Activated effector memory CD4-positive, alpha-beta T cell treated with Interleukin-2 at 50 U/mL for 16 hours (primary cell): Measurements from ENCODE around the gene LAMA2.

Source experiments
- DNase-seq: peaks from one replicate; pipeline ENCODE4 v3.0.0-alpha.2; 2020

Gene LAMA2

DNA sequence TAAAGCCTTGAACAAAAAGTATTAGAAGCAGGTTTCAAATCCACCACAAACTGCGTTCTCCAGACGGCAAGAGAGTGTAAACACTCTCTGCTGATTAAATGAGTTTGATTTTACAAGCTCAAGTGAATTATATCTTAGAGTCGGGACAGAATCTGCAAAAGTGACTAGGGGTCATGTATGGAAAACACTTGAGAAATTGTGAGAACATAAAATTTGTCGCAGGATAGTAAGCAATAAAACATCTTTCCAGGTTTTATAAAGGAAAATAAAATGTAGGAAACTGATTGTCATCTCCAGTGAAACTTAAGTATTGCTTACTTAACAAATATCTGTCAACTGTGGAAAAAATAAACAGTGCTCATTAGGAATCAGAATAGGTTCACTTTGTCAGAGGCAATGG is 452.9 kb downstream of the LAMA2 start:
- DNase-seq: no peak

DNA sequence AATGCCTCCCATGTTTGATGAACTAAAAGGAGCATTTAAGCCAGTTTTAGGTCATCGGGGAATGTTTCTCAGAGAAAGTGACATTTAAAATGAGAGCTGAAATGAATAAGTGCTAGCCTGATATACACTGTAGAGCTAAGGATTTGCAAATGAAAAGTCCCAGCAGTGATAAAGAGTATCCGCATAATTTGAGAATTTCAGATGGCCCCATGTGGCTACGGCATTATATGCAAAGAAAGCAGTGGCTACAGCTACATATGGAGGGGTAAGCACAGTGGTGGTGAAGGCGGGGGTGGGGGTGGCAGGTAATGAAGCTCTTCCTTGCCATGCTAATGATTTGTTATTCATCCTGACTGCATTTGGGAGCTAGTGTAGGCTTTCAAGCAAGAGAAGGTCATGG is 455.7 kb downstream of the LAMA2 start:
- no peak for DNase-seq

- no peak for DNase-seq
These were observed 458.0 kb downstream of the LAMA2 start for GRCh38 chr6:129340983-129341382.

DNA sequence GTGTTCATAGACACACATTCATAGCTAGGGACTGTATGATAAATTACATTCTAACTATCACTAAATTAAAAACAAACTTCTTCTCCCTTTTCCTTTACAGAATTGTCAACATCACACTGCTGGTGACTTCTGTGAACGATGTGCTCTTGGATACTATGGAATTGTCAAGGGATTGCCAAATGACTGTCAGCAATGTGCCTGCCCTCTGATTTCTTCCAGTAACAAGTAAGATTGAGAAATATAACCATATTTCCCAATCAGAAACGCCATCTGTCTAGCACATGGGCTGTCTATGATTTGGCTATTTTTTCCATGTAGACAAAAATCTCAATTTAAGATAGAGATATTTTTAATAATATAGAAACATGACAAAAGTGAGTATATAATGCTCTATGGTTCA is 459.3 kb downstream of the LAMA2 start:
- DNase-seq: no peak

DNA sequence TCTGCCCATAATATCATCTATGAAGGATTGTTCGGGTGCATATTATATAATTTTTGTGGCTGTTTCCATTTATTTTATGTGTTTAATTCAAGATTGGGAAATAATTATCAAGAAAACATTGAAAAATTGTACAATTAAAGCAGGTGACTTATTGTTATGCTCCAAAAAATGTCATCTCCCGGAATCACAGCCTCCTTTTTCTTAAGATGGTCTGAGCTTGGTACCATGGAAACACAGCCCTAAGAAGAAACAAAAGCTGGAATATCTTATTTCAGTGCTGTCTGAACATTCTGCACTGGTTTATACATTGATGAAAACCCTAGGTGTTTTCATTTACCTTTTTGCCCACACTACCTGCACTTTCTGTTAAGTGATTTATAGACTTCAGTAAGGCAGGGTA is 459.9 kb downstream of the LAMA2 start:
- no peak for DNase-seq

GRCh38 chr6:129344379-129344778 is 461.4 kb downstream of the LAMA2 start:
- no peak for DNase-seq

- DNase-seq: no peak
These were observed 463.0 kb downstream of the LAMA2 start for GRCh38 chr6:129345890-129346289.

- no peak for DNase-seq
These were observed 464.0 kb downstream of the LAMA2 start for GRCh38 chr6:129346964-129347363.

- no peak for DNase-seq
These were observed 467.3 kb downstream of the LAMA2 start for GRCh38 chr6:129350278-129350677.

GRCh38 chr6:129351807-129352206 is 468.9 kb downstream of the LAMA2 start:
- DNase-seq: no peak

- no peak for DNase-seq
These were observed 470.1 kb downstream of the LAMA2 start for GRCh38 chr6:129353067-129353466.

GRCh38 chr6:129356129-129356528 is 473.2 kb downstream of the LAMA2 start:
- no peak for DNase-seq

DNA sequence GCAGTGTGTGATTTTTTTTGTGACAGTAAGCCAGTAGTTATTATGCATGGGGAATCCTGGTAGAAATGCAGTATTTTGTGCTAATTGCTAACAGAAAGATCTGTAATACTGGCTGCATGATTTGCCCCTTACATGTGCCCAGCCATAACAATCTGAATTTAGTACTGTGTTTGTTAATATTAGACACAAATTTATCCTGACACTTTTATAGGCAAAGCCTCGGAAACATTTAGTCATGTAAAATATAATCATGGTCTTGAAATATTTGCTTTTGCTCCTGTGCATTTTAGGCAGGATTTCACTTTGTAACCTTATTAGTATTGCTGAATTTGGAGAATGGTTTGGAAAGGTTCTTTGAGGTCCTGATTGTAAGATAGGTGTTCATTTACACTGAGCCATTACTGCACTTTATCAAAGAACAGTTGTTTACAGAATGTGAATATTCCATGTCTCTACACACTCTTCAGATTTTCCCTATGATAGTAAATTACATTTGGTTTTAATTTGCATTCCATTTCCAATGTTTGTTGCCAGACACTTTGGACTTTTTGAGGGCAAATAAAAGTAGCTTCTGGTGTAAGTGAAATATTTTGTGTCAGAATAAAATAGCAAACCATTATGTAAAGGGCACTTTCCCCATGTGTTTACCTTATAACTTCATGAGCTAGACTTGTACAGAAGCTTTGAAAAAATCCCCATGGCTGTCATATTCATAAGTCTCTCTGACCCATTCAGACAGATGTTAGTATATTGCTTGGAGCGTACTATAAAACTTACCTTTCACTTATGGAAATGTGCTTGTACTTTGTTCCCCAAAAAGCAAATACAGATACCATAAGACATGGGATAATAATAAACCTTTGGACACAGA is 477.1 kb downstream of the LAMA2 start:
- no peak for DNase-seq

GRCh38 chr6:129360682-129360955 is 477.7 kb downstream of the LAMA2 start:
- DNase-seq: no peak

GRCh38 chr6:129364037-129364436 is 481.1 kb downstream of the LAMA2 start:
- no peak for DNase-seq

GRCh38 chr6:129364767-129365166 is 481.8 kb downstream of the LAMA2 start:
- no peak for DNase-seq

DNA sequence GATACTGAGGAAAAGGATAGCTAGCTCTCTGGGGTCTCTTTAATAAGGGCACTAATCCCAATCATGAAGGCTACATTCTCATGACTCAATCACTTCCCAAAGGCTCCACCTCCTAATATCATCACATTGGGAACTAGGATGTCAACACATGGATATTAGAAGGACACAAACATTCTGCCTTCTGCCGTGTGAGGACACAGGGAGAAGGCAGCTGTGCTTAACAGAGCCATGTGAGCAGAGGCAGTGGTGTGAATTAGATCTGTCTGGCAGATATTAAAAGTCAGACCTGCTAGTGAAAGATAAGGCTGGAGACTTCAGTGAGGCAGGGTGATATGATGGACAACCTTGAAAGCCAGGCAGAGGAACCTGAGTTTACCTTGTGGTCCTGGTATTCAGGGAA is 485.1 kb downstream of the LAMA2 start:
- no peak for DNase-seq

- no peak for DNase-seq
These were observed 486.0 kb downstream of the LAMA2 start for GRCh38 chr6:129368970-129369369.

DNA sequence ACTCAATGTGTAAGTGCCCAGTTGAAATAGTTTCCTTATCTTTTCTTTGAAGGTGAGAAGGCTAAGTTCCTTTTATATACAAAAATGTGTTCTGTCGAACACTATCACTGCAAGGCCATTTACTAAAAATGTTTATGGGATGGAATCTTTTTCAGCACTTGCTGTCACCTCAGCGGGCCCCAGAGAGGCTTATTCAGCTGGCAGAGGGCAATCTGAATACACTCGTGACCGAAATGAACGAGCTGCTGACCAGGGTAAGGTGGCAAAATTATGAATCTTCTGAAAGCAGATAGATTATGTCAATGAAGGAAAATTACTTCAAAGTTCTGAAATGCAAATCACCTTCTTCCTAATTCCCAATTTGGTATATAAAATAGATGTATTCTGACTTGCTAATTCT is 486.8 kb downstream of the LAMA2 start:
- no peak for DNase-seq

GRCh38 chr6:129370268-129370916 is 487.5 kb downstream of the LAMA2 start:
- DNase-seq: no peak

GRCh38 chr6:129381885-129382284 is 498.9 kb downstream of the LAMA2 start:
- DNase-seq: no peak

- DNase-seq: no peak
These were observed 500.0 kb downstream of the LAMA2 start for GRCh38 chr6:129382916-129383315.

- no peak for DNase-seq
These were observed 502.2 kb downstream of the LAMA2 start for GRCh38 chr6:129385117-129385516.

GRCh38 chr6:129390900-129391299 is 508.0 kb downstream of the LAMA2 start:
- no peak for DNase-seq

- no peak for DNase-seq
These were observed 510.7 kb downstream of the LAMA2 start for GRCh38 chr6:129393654-129394053.
